Endothelial cell of umbilical vein (primary cell): Measurements from ENCODE around the gene SLC12A7. TPM values are rescaled to one million over a fixed set of nuclear protein-coding genes. Genes with fewer than 3 reads are reported as not detected.

ENCODE experiments used
- BruUV-seq: library from RNA; stranded (reverse); fragments of 400-500 nt; replicated peaks from 2 replicates; lab custom pipeline; 2021; lab: Mats Ljungman, UMichigan
- CTCF ChIA-PET: fragments of 300-600, 350-600 bp; sonication (Branson Sonifier 250); formaldehyde crosslinking; loops from one replicate; lab custom pipeline; 2021; ENCODE audit warnings: antibody characterized with exemption, inconsistent platforms; lab: Charles Lee
- POLR2A ChIA-PET: fragments of 300-600, 350-600 bp; sonication (Branson Sonifier 250); formaldehyde crosslinking; loops from one replicate; lab custom pipeline; 2021; ENCODE audit warnings: antibody characterized with exemption, inconsistent platforms; lab: Charles Lee
- DNase-seq: peaks from one replicate; pipeline ENCODE4 v3.0.0-alpha.2; 2011; ENCODE audit warnings: low read depth, low spot score
- FAIRE-seq: peaks from 2 replicates; lab custom pipeline; 2011; peaks lifted over from hg19 to GRCh38; lab: Jason Lieb, UNC
- H2AFZ ChIP-seq: 2 replicates; pipeline ENCODE4 v1.6.0; 2012; ENCODE audit warnings: low read depth, low read length, control low read depth, inconsistent platforms
- H3K27ac ChIP-seq: 2 replicates; pipeline ENCODE4 v1.5.1; 2011; ENCODE audit warnings: low read depth, mild to moderate bottlenecking, control low read depth, low read length, moderate library complexity; ENCODE audit not compliant: insufficient read depth
- H3K27me3 ChIP-seq, 2 experiments: 2 replicates each; pipeline versions ENCODE4 v1.6.0 to v1.6.1; 2011; ENCODE audit warnings: low read length in 2 of 2, mixed read lengths in 1 of 2; ENCODE audit not compliant: control insufficient read depth in 2 of 2, insufficient read depth in 2 of 2
- H3K36me3 ChIP-seq, 2 experiments: 2 replicates in 1 of 2; 3 replicates in 1 of 2; pipeline ENCODE4 v1.5.1; 2011; ENCODE audit warnings: low read length in 2 of 2, mild to moderate bottlenecking in 1 of 2, moderate library complexity in 1 of 2; ENCODE audit not compliant: control insufficient read depth in 2 of 2, insufficient read depth in 2 of 2; ENCODE audit errors: extremely low read depth in 1 of 2
- H3K4me1 ChIP-seq: 3 replicates; pipeline ENCODE4 v1.5.1; 2011; ENCODE audit warnings: mild to moderate bottlenecking, low read length; ENCODE audit not compliant: control insufficient read depth, insufficient read depth; ENCODE audit errors: extremely low read depth
- H3K4me2 ChIP-seq: 2 replicates; pipeline ENCODE4 v1.6.1; 2011; ENCODE audit warnings: low read length, control low read depth, mixed read lengths; ENCODE audit not compliant: insufficient read depth
- H3K4me3 ChIP-seq, 3 experiments: fragments of 200-600 bp in 1 of 3; sonication (generic), shearing (Covaris generic) in 1 of 3; replicated peaks in 1 of 3; 2 replicates each; pipeline ENCODE4 v1.5.1; 2011 to 2016; ENCODE audit warnings: control low read depth in 3 of 3, low read length in 3 of 3, mild to moderate bottlenecking in 2 of 3, inconsistent platforms in 1 of 3, low read depth in 1 of 3, moderate library complexity in 1 of 3; ENCODE audit not compliant: insufficient read depth in 1 of 3
- H3K79me2 ChIP-seq: 2 replicates; pipeline ENCODE4 v1.6.0; 2012; ENCODE audit warnings: low read length, inconsistent platforms; ENCODE audit not compliant: control insufficient read depth, insufficient read depth
- H3K9ac ChIP-seq: replicated peaks from 2 replicates; pipeline ENCODE3; 2011; ENCODE audit warnings: low read length, control low read depth; ENCODE audit not compliant: insufficient read depth; ENCODE audit errors: extremely low read depth
- H3K9me1 ChIP-seq: replicated peaks from 3 replicates; pipeline ENCODE4 v1.6.0; 2011; ENCODE audit warnings: mild to moderate bottlenecking, low read length; ENCODE audit not compliant: control insufficient read depth, insufficient read depth; ENCODE audit errors: extremely low read depth
- H3K9me3 ChIP-seq: replicated peaks from 2 replicates; pipeline ENCODE4 v1.5.1; 2012; ENCODE audit warnings: low read length, inconsistent platforms; ENCODE audit not compliant: control insufficient read depth, insufficient read depth
- H4K20me1 ChIP-seq: replicated peaks from 2 replicates; pipeline ENCODE3; 2011; ENCODE audit warnings: mild to moderate bottlenecking, low read length; ENCODE audit not compliant: control insufficient read depth, insufficient read depth; ENCODE audit errors: extremely low read depth
- EZH2 ChIP-seq: IDR thresholded peaks from 2 replicates; pipeline ENCODE4 v1.6.1; 2012; ENCODE audit warnings: borderline replicate concordance, low read depth, mild to moderate bottlenecking, moderate library complexity, low read length, inconsistent platforms; ENCODE audit not compliant: severe bottlenecking
- FOS ChIP-seq: IDR thresholded peaks from 2 replicates; pipeline ENCODE4 v1.6.1; 2011; ENCODE audit warnings: mild to moderate bottlenecking, low read length, moderate library complexity, borderline replicate concordance; ENCODE audit not compliant: insufficient read depth
- GATA2 ChIP-seq: IDR thresholded peaks from 2 replicates; pipeline ENCODE4 v1.7.0; 2011; ENCODE audit warnings: low read depth, mild to moderate bottlenecking, moderate library complexity, mixed read lengths, low read length; ENCODE audit not compliant: insufficient read length, insufficient read depth
- JUN ChIP-seq: IDR thresholded peaks from 2 replicates; pipeline ENCODE4 v1.6.1; 2011; ENCODE audit warnings: borderline replicate concordance, low read depth; ENCODE audit not compliant: insufficient read length, insufficient read depth
- MYC ChIP-seq: IDR thresholded peaks from one replicate; pipeline ENCODE4 v1.6.1; 2011; ENCODE audit warnings: mild to moderate bottlenecking, low read depth, low read length
- POLR2A ChIP-seq: IDR thresholded peaks from 2 replicates; pipeline ENCODE4 v1.6.1; 2012; ENCODE audit warnings: low read depth, mild to moderate bottlenecking, control low read depth, low read length
- POLR2AphosphoS5 ChIP-seq: IDR thresholded peaks from 2 replicates; pipeline ENCODE4 v1.6.1; 2012; ENCODE audit warnings: low read depth, mild to moderate bottlenecking, control low read depth, low read length, moderate library complexity; ENCODE audit not compliant: insufficient read depth
- dilution Hi-C: fragments of 300-500 bp; cut with MboI; formaldehyde crosslinking; loops from one replicate; pipeline ENCODE4 v1.15.0; 2019; ENCODE audit warnings: low sequenced_read_pairs; ENCODE audit not compliant: extremely low pct_ligation_motif_present
- intact Hi-C: fragments of 100-400 bp; cut with micrococcal nuclease; formaldehyde crosslinking; loops from one replicate; pipeline ENCODE4 v1.10.0; 2022
- polyA plus RNA-seq, 4 experiments: library from polyadenylated mRNA; depleted of rRNA in 3 of 4; stranded (reverse) in 3 of 4; unstranded in 1 of 4; fragments of >200 nt; gene quantifications; 2 replicates each; pipeline versions ENCODE4 v1.2.1 to v1.2.3, GENCODE V29; 2011 to 2012; ENCODE audit warnings: missing spikeins in 1 of 4
- total RNA-seq: library from RNA; stranded (reverse); gene quantifications from 2 replicates; pipeline ENCODE4 v1.2.3, GENCODE V29; 2021
- TF ChIP-seq, protein P1 (sequence below): IDR thresholded peaks from 2 replicates; pipeline ENCODE4 v1.6.1; 2011; ENCODE audit not compliant: insufficient read depth, insufficient read length
- TF ChIP-seq, protein P2 (sequence below), 2 donors: IDR thresholded peaks; 1 replicate in 1 of 2; 2 replicates in 1 of 2; pipeline ENCODE4 v1.5.1; 2011; ENCODE audit warnings: low read length in 2 of 2, mild to moderate bottlenecking in 2 of 2, moderate library complexity in 2 of 2, control low read depth in 1 of 2, inconsistent platforms in 1 of 2, low read depth in 1 of 2; ENCODE audit not compliant: insufficient read depth in 1 of 2; ENCODE audit errors: extremely low read depth in 1 of 2

SLC12A7 gene
- total and polyA plus RNA-seq, 2 donors (not counting 3 experiments of a cell fraction or from before 2014, with no cell fraction given), result 16.4 to 38.8 TPM

DNA sequence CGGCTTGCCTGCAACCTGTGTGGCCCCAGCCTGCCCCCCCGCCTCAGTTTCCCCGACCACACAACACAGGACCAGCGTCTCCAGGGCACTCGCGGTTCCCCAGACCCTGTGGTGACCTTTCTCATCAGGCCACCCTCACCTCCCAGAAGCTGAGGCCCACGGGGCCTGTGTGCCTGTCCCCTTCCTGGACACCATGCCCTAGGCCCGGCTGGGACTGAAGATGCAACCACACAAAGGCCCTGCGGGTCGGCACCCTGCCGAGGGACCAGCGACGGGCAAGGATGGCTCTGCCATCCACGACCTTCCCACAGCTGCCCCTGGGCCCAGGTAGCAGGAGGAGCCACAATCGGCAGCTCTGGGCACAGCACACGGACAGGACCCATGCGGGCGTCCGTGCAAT is 34.8 kb downstream of the SLC12A7 start:
- Histone ChIP-seq H3K4me1 (no peaks in the 10 kb centered on the region), H3K27me3 (no peaks in the 10 kb centered on the region), H3K9me3 (no peaks in the 10 kb centered on the region), H3K9me1 (no peaks in the 10 kb centered on the region), H2AFZ (no peak overlapping the region), H3K9ac (no peak overlapping the region), H3K36me3 (peaks cover 0 to 26% of the 10 kb centered on the region in 2 experiments), H4K20me1 (no peaks in the 10 kb centered on the region), H3K4me2 (no peak overlapping the region), H3K79me2 (no peaks in the 10 kb centered on the region), H3K4me3 (no peak overlapping the region), H3K27ac (no peak overlapping the region)
- no peak for DNase-seq
- intact Hi-C loops (no loop called here), dilution Hi-C loops (no loop called here)
- CTCF ChIA-PET, result no interaction called here
- no peak for FAIRE-seq
- no TSS peak for BruUV-seq
- TF ChIP-seq POLR2A (no peak), FOS (no peak), EZH2 (no peak), GATA2 (no peak), MYC (no peak), POLR2AphosphoS5 (no peak), JUN (no peak)
- TF ChIP-seq, protein P1, sequence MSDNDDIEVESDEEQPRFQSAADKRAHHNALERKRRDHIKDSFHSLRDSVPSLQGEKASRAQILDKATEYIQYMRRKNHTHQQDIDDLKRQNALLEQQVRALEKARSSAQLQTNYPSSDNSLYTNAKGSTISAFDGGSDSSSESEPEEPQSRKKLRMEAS, result no peak
- TF ChIP-seq, protein P2, sequence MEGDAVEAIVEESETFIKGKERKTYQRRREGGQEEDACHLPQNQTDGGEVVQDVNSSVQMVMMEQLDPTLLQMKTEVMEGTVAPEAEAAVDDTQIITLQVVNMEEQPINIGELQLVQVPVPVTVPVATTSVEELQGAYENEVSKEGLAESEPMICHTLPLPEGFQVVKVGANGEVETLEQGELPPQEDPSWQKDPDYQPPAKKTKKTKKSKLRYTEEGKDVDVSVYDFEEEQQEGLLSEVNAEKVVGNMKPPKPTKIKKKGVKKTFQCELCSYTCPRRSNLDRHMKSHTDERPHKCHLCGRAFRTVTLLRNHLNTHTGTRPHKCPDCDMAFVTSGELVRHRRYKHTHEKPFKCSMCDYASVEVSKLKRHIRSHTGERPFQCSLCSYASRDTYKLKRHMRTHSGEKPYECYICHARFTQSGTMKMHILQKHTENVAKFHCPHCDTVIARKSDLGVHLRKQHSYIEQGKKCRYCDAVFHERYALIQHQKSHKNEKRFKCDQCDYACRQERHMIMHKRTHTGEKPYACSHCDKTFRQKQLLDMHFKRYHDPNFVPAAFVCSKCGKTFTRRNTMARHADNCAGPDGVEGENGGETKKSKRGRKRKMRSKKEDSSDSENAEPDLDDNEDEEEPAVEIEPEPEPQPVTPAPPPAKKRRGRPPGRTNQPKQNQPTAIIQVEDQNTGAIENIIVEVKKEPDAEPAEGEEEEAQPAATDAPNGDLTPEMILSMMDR (IDR thresholded peaks at IDR 0.05; ENCODE audit: extremely low read depth in 1 of 2, insufficient read depth in 1 of 2, low read depth in 1 of 2, low read length in 2 of 2), result no peak
- POLR2A ChIA-PET, result no interaction called here
